Ovary (tissue), 9 donors: ENCODE measurements around the gene PRIMA1. TPM values are rescaled to one million over a fixed set of nuclear protein-coding genes. Genes with fewer than 3 reads are reported as not detected.
"Not testable (repeated sequence)": the region's sequence is repeated elsewhere in the genome, so short reads cannot be mapped to it uniquely, and the experiment has no call there.

ENCODE experiments used
- DNase-seq, 5 donors: peaks; one replicate each; pipeline ENCODE4 v3.0.0-alpha.2; 2019 to 2020
- H3K27ac ChIP-seq, 2 donors: fragments of 200-600 bp; one replicate each; pipeline versions ENCODE4 v1.5.1 to v1.8.0; 2019 to 2022
- H3K27me3 ChIP-seq: fragments of 200-600 bp; one replicate; pipeline ENCODE4 v1.8.0; 2022
- H3K36me3 ChIP-seq: fragments of 200-600 bp; sonication (generic); one replicate; pipeline ENCODE4 v1.5.1; 2019
- H3K4me1 ChIP-seq: one replicate; pipeline ENCODE4 v1.8.1; 2013; ENCODE audit warnings: mild to moderate bottlenecking, moderate library complexity; ENCODE audit not compliant: insufficient read depth
- H3K4me3 ChIP-seq: fragments of 200-600 bp; sonication (generic); one replicate; pipeline ENCODE4 v1.5.1; 2017
- H3K9me3 ChIP-seq, 2 donors: fragments of 200-600 bp in 1 of 2; sonication (generic) in 1 of 2; one replicate each; pipeline versions ENCODE4 v1.5.1 to v1.8.1; 2013 to 2019; ENCODE audit warnings: mild to moderate bottlenecking in 1 of 2, moderate library complexity in 1 of 2
- EP300 ChIP-seq: sonication (generic); formaldehyde crosslinking; IDR thresholded peaks from one replicate; pipeline ENCODE4 v1.6.1; 2017; ENCODE audit warnings: antibody characterized with exemption
- POLR2A ChIP-seq: fragments of 450-650 bp; IDR thresholded peaks from one replicate; pipeline ENCODE4 v1.6.1; 2017; ENCODE audit warnings: antibody characterized with exemption, mild to moderate bottlenecking, moderate library complexity
- WGBS, 3 donors: extraction: QIAGEN DNeasy Blood & Tissue Kit in 1 of 3; methylation state at CpG; one replicate each; pipeline versions ENCODE4 v1.1.5 to v1.1.7; 2013 to 2017; 5-methylcytosine and 5-hydroxymethylcytosine counted together
- intact Hi-C, 4 donors: fragments of 100-400 bp; cut with DNase I; formaldehyde crosslinking; loops; one replicate each; pipeline versions ENCODE4 v1.11.0 to v1.15.1; 2022 to 2023
- polyA plus RNA-seq, 2 donors: library from polyadenylated mRNA; stranded (reverse); fragments of 200-250 nt in 1 of 2; fragments of 350-450 nt in 1 of 2; fragmentation: Illumina TruSeq in 1 of 2; extraction: RNeasy Lipid Tissue Mini Kit (QIAGEN cat#74804) in 1 of 2; gene quantifications; one replicate each; pipeline ENCODE4 v1.2.3, GENCODE V29; 2013 to 2014
- total RNA-seq, 7 donors: library from RNA; depleted of rRNA in 2 of 7; stranded (reverse); fragments of >200 nt in 2 of 7; fragmentation: NEBNext Ultra II Directional in 3 of 7; extraction: Animal tissue kit (Norgen Biotek cat#: 25700) in 3 of 7; gene quantifications; one replicate each; pipeline versions ENCODE4 v1.1.0 to v1.2.4, GENCODE V29; 2016 to 2023
- TF ChIP-seq, protein P1 (sequence below), 3 donors: fragments of 450-650 bp in 2 of 3; fragments of 200-600 bp in 1 of 3; IDR thresholded peaks; one replicate each; pipeline versions ENCODE4 v1.5.1 to v1.8.0; 2016 to 2022; ENCODE audit warnings: antibody characterized with exemption in 3 of 3, mild to moderate bottlenecking in 1 of 3
- donor health status: DM: no; HTN: no; CAD: no; lungs with moderate emphysema.
- donor health status: DM: no; HTN: no; CAD: no.
- donor health status: Bipolar disorder and iron deficiency.
- donor health status: DM: yes; HTN: yes; CAD: no.
- donor health status: DM: no; HTN: no; CAD: no.
- donor health status: DM: yes; HTN: yes; CAD: no.

PRIMA1 gene
- total and polyA plus RNA-seq, 9 donors = 2.3 to 11.5 (median 4.2) TPM

DNA sequence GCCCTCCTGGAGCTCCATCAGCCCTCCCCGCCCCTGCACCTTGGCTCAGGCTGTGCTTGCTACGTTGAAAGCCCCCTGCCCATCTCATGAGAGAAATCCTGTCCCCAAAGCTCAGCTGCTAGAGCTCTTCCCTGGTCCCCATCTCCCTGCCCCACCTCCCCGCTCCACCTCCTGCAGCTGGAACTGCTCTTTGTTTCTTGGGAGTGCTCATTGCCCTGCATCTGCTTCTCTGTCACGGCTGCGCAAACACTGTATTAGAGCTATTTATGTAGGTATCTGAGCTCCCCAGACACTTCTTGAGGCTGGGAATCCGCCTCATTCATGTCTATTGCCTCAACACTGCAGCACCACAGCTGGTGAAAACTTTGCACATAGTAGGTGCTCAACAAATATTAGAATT lies 32.8 kb upstream of the PRIMA1 start:
- Histone ChIP-seq H3K36me3 (no peaks in the 10 kb centered on the region), H3K27me3 (no peaks in the 10 kb centered on the region), H3K27ac (no peak overlapping the region), H3K9me3 (no peaks in the 10 kb centered on the region), H3K4me3 (no peak overlapping the region), H3K4me1 (no peaks in the 10 kb centered on the region)
- DNase-seq = no peak
- no peak for TF ChIP-seq EP300
- TF ChIP-seq, protein P1, sequence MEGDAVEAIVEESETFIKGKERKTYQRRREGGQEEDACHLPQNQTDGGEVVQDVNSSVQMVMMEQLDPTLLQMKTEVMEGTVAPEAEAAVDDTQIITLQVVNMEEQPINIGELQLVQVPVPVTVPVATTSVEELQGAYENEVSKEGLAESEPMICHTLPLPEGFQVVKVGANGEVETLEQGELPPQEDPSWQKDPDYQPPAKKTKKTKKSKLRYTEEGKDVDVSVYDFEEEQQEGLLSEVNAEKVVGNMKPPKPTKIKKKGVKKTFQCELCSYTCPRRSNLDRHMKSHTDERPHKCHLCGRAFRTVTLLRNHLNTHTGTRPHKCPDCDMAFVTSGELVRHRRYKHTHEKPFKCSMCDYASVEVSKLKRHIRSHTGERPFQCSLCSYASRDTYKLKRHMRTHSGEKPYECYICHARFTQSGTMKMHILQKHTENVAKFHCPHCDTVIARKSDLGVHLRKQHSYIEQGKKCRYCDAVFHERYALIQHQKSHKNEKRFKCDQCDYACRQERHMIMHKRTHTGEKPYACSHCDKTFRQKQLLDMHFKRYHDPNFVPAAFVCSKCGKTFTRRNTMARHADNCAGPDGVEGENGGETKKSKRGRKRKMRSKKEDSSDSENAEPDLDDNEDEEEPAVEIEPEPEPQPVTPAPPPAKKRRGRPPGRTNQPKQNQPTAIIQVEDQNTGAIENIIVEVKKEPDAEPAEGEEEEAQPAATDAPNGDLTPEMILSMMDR (IDR thresholded peaks at IDR 0.05) = no peak
- TF ChIP-seq POLR2A = no peak
- intact Hi-C loops = no loop called here
- WGBS, 3 donors = 56% methylated on average over 6 of the region's 6 CpGs

DNA sequence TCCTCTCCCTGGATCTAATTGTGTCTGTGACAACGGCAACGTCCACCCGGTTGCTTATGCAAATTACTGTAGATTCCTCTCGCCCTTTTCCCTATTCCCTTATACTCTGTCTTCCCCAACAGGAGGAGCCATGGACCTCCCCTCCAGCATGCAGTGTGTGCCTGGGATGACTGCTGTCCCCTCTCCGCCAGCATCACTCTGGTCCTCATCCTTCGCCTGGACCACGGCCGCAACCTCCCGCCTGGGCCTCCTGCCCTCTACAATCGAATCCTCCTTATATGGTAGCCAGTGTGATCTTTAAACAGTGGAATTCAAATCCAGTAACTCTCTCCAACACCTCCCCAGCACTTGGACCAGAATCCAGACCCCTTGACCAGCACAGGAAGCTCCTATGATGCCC lies 30.6 kb upstream of the PRIMA1 start:
- H3K27ac ChIP-seq = no peak overlapping the region
- 86 to 90% (median 89%) methylated on average over 10 of the region's 10 CpGs for WGBS, 3 donors
- no peaks in the 10 kb centered on the region for H3K36me3 ChIP-seq
- TF ChIP-seq POLR2A = no peak
- TF ChIP-seq, protein P1 (IDR thresholded peaks at IDR 0.05) = no peak
- intact Hi-C loops = no loop called here
- H3K9me3 ChIP-seq = no peaks in the 10 kb centered on the region
- H3K27me3 ChIP-seq = no peaks in the 10 kb centered on the region
- no peaks in the 10 kb centered on the region for H3K4me1 ChIP-seq
- H3K4me3 ChIP-seq = no peak overlapping the region
- no peak for DNase-seq

DNA sequence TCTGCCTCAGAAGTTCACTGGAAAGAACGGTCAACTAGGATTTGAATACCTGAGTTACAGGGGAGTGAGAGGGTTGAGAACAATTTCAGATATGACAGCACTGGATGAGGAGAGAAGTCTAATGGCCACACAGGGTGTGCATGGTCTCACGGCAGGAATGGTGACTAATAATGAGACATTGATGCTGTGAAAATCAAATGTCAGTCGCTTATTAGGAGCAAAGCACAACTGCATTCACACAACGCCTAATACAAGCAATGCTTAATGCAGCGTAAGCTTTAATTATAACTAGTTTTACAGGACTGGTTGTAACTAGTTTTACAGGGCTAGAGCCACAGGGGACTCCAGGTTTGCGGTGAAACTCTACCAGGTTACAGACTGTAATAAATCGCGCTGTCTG lies 23.4 kb upstream of the PRIMA1 start:
- H3K4me1 ChIP-seq = no peaks in the 10 kb centered on the region
- H3K36me3 ChIP-seq = no peaks in the 10 kb centered on the region
- H3K27me3 ChIP-seq = no peaks in the 10 kb centered on the region
- H3K9me3 ChIP-seq = no peaks in the 10 kb centered on the region
- no peak overlapping the region for H3K4me3 ChIP-seq
- 86 to 92% (median 88%) methylated on average over 8 of the region's 8 CpGs for WGBS, 3 donors
- DNase-seq = no peak
- no peak overlapping the region for H3K27ac ChIP-seq
- intact Hi-C loops = no loop called here
- TF ChIP-seq POLR2A (no peak), EP300 (no peak)
- TF ChIP-seq, protein P1 (IDR thresholded peaks at IDR 0.05) = no peak

DNA sequence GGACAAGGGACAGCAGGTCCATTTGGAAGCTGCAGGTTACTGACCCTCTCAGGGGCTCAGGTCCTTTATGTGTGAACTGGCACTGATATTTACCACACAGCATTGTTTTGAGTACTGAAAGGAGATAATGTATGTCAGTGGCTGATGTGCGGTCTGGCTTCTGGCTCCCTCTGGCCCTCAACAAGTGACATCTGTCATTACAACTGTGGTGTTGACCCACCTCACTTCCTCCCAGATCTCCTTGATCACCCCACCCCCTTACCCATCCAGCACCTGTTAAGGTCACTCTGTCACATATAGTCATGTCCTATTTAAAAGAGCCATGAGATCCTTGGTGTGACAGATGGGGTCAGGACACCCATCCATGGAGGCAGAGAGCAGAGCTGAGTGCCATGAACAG lies 22.7 kb upstream of the PRIMA1 start:
- 91 to 93% (median 92%) methylated on average over 1 of the region's 1 CpG for WGBS, 3 donors
- DNase-seq = no peak
- no peaks in the 10 kb centered on the region for H3K36me3 ChIP-seq
- TF ChIP-seq EP300 (no peak), POLR2A (no peak)
- TF ChIP-seq, protein P1 (IDR thresholded peaks at IDR 0.05) = no peak
- H3K27ac ChIP-seq = no peak overlapping the region
- intact Hi-C loops = no loop called here
- no peaks in the 10 kb centered on the region for H3K9me3 ChIP-seq
- H3K4me1 ChIP-seq = no peaks in the 10 kb centered on the region
- H3K27me3 ChIP-seq = no peaks in the 10 kb centered on the region
- no peak overlapping the region for H3K4me3 ChIP-seq

DNA sequence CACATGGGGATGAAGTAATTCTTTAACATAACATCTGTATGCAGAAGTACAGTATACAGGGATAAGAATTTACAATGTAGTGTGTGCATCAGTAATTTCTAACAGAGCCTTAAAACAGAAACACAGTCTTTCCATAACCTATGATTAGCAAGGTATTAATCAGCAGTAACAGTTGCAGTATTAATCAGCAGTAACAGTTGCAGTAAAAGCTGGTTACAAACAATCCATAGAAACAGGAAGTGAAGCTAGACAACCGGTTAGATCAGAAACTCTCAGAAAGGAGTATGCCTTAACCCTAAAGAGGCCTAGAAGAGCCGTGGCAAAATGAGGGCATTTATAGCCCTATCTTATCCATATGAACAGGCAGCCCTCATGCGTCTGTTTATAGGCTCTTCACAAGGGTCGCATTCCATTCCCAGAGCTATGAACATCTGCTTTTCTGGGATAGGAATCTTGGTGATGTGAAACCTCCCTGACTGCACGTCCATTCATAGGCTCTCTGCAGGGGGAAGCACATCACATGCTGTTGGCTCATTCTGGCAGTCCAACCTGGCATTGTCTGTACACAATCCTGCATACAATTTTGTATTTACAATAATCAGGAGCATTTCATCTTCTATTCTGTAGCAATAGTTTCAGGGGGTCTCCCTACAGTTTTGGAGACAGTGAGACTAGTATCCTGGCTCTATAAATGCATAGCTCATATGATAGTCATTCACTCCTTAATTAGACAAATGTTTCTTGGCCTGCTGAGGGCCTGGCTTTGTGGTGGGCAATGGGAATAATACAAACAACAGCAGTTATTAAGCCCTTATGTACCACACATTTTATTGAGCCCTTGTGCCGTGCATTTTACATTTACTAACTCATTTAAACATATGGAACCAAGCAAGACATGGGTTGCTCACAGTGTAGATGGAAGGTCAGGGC lies 21.5 kb upstream of the PRIMA1 start:
- H3K36me3 ChIP-seq, H3K27ac ChIP-seq, H3K9me3 ChIP-seq, DNase-seq, H3K4me3 ChIP-seq, intact Hi-C loops, H3K27me3 ChIP-seq, H3K4me1 ChIP-seq: not testable (repeated sequence)
- WGBS, 3 donors = 52 to 73% (median 53%) methylated on average over 6 of the region's 6 CpGs
